Panc1 (cell line): ENCODE data around the gene EFL1.
"Not testable (repeated sequence)": the region's sequence is repeated elsewhere in the genome, so short reads cannot be mapped to it uniquely, and the experiment has no call there.

ENCODE experiments used
- CTCF ChIP-seq: fragments of 450-650 bp; IDR thresholded peaks from 2 replicates; pipeline ENCODE4 v1.5.1; 2017; ENCODE audit warnings: mild to moderate bottlenecking
- POLR2AphosphoS5 ChIP-seq: IDR thresholded peaks from 2 replicates; pipeline ENCODE4 v1.6.1; 2012; ENCODE audit warnings: mild to moderate bottlenecking, low read depth, low read length, moderate library complexity
- REST ChIP-seq, 2 experiments: IDR thresholded peaks; 2 replicates each; pipeline ENCODE4 v1.6.1; 2011 to 2012; ENCODE audit warnings: low read depth in 2 of 2, control low read depth in 1 of 2, low read length in 1 of 2, mild to moderate bottlenecking in 1 of 2, moderate library complexity in 1 of 2; ENCODE audit not compliant: insufficient read depth in 1 of 2

- TF ChIP-seq CTCF; POLR2AphosphoS5; REST (IDR thresholded peaks at IDR 0.05; ENCODE audit: insufficient read depth in 1 of 2, low read depth in 2 of 2, low read length in 1 of 2): not testable (repeated sequence)
Measured at GRCh38 chr15:82210066-82210597, 52.4 kb downstream of the EFL1 start.
